ENCODE measurements around the gene HDAC3.

DNA sequence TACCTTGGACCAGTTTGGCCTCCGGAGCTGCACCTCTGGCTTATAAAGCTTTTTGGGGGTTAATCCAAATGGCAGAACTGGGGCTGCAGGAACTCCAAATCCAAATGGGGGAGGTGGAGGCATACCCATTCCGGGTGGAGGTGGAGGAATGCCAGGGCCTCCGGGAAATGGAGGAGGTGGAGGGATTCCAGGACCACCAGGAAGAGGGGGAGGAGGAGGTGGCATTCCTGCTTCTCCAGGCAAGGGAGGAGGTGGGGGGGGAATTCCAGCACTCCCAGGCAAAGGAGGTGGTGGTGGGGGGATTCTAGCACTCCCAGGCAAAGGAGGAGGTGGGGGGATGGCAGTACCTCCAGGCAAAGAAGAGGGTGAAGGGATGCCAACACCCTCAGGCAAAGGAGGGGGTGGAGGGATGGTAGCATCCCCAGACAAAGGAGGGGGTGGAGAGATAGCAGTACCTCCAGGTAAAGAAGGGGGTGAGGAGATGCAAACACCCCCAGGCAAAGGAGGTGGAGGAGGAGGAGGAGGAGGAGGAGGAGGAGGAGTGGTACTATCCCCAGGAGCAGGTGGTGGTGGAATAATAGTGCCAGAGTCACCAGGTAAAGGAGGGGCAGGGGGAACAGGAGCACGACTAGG is 63.0 kb downstream of the HDAC3 start:
- TF ChIP-seq, protein P1, sequence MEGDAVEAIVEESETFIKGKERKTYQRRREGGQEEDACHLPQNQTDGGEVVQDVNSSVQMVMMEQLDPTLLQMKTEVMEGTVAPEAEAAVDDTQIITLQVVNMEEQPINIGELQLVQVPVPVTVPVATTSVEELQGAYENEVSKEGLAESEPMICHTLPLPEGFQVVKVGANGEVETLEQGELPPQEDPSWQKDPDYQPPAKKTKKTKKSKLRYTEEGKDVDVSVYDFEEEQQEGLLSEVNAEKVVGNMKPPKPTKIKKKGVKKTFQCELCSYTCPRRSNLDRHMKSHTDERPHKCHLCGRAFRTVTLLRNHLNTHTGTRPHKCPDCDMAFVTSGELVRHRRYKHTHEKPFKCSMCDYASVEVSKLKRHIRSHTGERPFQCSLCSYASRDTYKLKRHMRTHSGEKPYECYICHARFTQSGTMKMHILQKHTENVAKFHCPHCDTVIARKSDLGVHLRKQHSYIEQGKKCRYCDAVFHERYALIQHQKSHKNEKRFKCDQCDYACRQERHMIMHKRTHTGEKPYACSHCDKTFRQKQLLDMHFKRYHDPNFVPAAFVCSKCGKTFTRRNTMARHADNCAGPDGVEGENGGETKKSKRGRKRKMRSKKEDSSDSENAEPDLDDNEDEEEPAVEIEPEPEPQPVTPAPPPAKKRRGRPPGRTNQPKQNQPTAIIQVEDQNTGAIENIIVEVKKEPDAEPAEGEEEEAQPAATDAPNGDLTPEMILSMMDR (IDR thresholded peaks at IDR 0.05): no peak
- no peak for TF ChIP-seq POLR2A (IDR thresholded peaks at IDR 0.05)
